Body of pancreas (tissue), 4 donors: Measurements from ENCODE around the gene CLEC3B. TPM values are rescaled to one million over a fixed set of nuclear protein-coding genes. Genes with fewer than 3 reads are reported as not detected.

ENCODE experiments used
- ATAC-seq: fragments of 150-250 bp; one replicate; pipeline ENCODE4 v1.9.1; 2016
- DNase-seq, 4 donors: peaks; one replicate each; pipeline ENCODE4 v3.0.0-alpha.2; 2019
- H3K27ac ChIP-seq, 4 donors: fragments of 200-600 bp; sonication (generic); 1 replicate in 3 of 4; 2 replicates in 1 of 4; pipeline versions ENCODE4 v1.5.1 to v1.6.1; 2016 to 2019; ENCODE audit warnings: mild to moderate bottlenecking in 1 of 4, mixed read lengths in 1 of 4, moderate library complexity in 1 of 4
- H3K27me3 ChIP-seq, 2 donors: fragments of 200-600 bp; sonication (generic); one replicate each; pipeline ENCODE4 v1.6.0; 2016; ENCODE audit warnings: mild to moderate bottlenecking in 1 of 2
- H3K36me3 ChIP-seq, 2 donors: fragments of 200-600 bp; sonication (generic); replicated peaks in 1 of 2; 2 replicates each; pipeline ENCODE4 v1.5.1; 2016; ENCODE audit warnings: low read depth in 2 of 2; ENCODE audit not compliant: insufficient read depth in 1 of 2
- H3K4me1 ChIP-seq: fragments of 200-600 bp; sonication (generic); one replicate; pipeline ENCODE4 v1.6.0; 2016
- H3K4me3 ChIP-seq, 2 donors: fragments of 200-600 bp; sonication (generic); 1 replicate in 1 of 2; 2 replicates in 1 of 2; pipeline ENCODE4 v1.5.1; 2016 to 2019
- H3K9me3 ChIP-seq, 3 donors: fragments of 200-600 bp; sonication (generic); 1 replicate in 2 of 3; 2 replicates in 1 of 3; pipeline ENCODE4 v1.5.1; 2016
- POLR2A ChIP-seq, 3 donors: fragments of 450-650 bp; IDR thresholded peaks; one replicate each; pipeline ENCODE4 v1.6.1; 2016; ENCODE audit warnings: antibody characterized with exemption in 3 of 3, mild to moderate bottlenecking in 2 of 3
- WGBS, 2 donors: methylation state at CpG; one replicate each; pipeline ENCODE4 v1.1.5; 2017; 5-methylcytosine and 5-hydroxymethylcytosine counted together
- intact Hi-C: fragments of 100-400 bp; cut with DNase I; formaldehyde crosslinking; loops from one replicate; pipeline ENCODE4 v1.15.1; 2023
- total RNA-seq, 2 donors: library from RNA; depleted of rRNA; stranded (reverse); fragments of >200 nt; gene quantifications; one replicate each; pipeline ENCODE4 v1.1.0, GENCODE V29; 2016
- TF ChIP-seq, protein P1 (sequence below), 7 experiments: fragments of 450-650 bp in 4 of 7; fragments of 200-600 bp in 3 of 7; sonication (generic) in 3 of 7; IDR thresholded peaks; one replicate each; pipeline ENCODE4 v1.5.1; 2016 to 2019; ENCODE audit warnings: antibody characterized with exemption in 7 of 7

CLEC3B gene
- total RNA-seq, 2 donors from 2014 or later, result 4.9 to 22.1 TPM

DNA sequence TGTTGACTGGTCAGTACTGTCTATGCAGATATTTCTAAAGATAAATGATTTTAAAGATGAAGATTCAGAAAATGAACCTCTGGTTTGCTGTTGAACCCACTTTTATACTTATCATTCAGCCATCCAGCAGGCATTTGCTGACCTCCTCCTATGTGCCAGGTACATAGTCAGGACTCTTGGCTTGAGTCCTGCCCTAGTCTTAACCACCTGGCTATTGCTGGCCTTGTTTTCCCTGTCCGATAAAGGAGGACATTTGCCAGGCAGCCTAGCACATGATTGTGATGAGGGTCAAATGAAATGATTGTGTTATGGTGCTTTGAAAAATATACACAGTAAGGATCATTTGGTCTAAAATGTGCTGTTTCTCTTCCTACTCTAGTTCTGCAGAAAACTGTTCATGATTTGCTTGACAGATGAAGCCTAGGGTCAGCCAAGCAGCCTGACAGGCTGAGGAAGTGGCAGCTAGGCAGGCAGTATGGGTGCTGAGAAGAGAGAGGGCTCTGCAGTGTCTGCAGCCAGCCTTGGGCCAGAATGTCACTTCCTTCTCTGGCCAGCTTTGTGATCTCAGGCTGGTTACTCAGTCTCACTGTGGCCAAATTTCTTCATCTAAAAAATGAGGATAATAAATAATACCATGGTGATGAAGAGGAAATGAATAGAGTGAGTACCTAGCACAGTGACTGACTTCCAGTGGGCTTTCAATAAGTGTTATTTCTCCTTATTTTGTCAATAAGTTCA, 36.3 kb upstream of the CLEC3B start:
- no peak for TF ChIP-seq POLR2A (IDR thresholded peaks at IDR 0.05)
- TF ChIP-seq, protein P1, sequence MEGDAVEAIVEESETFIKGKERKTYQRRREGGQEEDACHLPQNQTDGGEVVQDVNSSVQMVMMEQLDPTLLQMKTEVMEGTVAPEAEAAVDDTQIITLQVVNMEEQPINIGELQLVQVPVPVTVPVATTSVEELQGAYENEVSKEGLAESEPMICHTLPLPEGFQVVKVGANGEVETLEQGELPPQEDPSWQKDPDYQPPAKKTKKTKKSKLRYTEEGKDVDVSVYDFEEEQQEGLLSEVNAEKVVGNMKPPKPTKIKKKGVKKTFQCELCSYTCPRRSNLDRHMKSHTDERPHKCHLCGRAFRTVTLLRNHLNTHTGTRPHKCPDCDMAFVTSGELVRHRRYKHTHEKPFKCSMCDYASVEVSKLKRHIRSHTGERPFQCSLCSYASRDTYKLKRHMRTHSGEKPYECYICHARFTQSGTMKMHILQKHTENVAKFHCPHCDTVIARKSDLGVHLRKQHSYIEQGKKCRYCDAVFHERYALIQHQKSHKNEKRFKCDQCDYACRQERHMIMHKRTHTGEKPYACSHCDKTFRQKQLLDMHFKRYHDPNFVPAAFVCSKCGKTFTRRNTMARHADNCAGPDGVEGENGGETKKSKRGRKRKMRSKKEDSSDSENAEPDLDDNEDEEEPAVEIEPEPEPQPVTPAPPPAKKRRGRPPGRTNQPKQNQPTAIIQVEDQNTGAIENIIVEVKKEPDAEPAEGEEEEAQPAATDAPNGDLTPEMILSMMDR (IDR thresholded peaks at IDR 0.05), result no peak
- no peaks in the 10 kb centered on the region for H3K27me3 ChIP-seq
- intact Hi-C loops, result no loop called here
- H3K4me3 ChIP-seq, result no peak overlapping the region
- DNase-seq (no peak), ATAC-seq (no peak)
- 25 to 54% methylated on average over 1 of the region's 1 CpG for WGBS, 2 donors
- no peaks in the 10 kb centered on the region for H3K9me3 ChIP-seq
- no peaks in the 10 kb centered on the region for H3K36me3 ChIP-seq
- H3K27ac ChIP-seq, result no peak overlapping the region
- H3K4me1 ChIP-seq, result peaks cover 22% of the 10 kb centered on the region

DNA sequence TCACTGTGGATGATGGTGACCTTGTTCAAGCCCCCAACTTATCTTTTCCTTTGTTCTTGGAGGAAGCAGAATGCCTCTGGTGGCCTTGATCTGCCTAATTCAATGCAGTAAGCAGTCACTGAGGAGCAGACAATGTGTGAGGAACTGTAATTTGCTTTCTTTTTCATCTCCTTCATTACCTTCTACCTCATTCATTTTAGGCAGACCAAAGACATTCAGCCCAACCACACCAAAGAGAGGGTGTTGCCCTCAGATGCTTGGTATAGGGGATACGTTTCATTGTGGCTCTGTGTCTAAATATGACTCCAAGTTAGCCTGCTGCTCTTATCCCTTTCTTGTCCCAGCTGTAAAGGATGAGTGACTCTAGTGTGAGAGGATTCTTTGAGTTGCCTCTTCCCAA, 34.8 kb upstream of the CLEC3B start:
- ATAC-seq (no peak), DNase-seq (no peak)
- H3K36me3 ChIP-seq, result no peaks in the 10 kb centered on the region
- 89% methylated on average over 1 of the region's 1 CpG for WGBS, 2 donors
- no peak overlapping the region for H3K27ac ChIP-seq
- no peaks in the 10 kb centered on the region for H3K27me3 ChIP-seq
- no peaks in the 10 kb centered on the region for H3K9me3 ChIP-seq
- intact Hi-C loops, result no loop called here
- TF ChIP-seq, protein P1 (IDR thresholded peaks at IDR 0.05), result no peak
- TF ChIP-seq POLR2A (IDR thresholded peaks at IDR 0.05), result no peak
- peaks cover 36% of the 10 kb centered on the region for H3K4me1 ChIP-seq
- no peak overlapping the region for H3K4me3 ChIP-seq

DNA sequence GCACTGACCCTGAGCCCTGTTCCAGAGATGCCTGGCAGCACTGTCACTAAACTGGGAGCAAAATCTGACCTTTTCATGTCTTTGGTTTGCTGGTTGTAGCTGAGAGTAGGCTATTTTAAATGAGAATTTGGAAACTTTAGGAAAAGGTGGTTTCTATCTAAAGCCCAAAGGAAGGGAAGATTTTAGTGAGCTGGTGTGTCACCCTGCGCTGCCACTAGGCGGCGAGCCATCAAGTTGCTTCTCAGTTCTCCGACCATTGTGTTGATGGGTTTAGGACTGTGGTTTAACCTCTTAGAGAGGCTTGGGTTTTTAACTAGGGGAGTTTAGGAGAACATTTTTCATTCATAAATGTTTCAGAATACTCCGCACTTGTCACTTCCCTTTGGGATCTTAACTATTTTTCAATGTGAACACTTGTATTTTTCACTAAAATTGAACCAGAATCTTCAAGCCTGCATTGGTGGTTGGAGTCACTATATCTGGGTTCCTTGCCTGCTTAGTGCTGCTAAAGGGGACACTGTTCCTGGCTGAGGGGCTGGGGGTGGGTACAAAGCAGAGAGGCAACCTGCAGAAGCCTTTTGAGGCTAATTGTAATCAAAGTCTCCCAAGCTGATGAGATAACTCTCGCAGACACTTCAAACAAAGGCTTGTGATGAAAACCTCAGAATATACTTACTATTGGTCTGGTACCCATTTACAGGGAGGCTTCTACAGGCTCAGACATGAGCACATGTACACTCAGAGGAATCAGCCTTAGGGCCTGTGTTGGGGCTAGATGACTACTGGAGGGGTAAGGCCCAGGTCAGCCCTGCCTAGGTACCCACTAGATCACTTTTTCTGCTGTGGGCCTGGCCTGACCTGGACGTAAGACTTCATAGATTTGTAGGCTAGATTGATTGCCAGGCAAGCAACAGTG, 33.3 kb upstream of the CLEC3B start:
- Histone ChIP-seq H3K9me3 (no peaks in the 10 kb centered on the region), H3K4me1 (peaks cover 41% of the 10 kb centered on the region), H3K36me3 (no peaks in the 10 kb centered on the region), H3K27me3 (no peaks in the 10 kb centered on the region), H3K4me3 (no peak overlapping the region), H3K27ac (peak overlapping the region in 2 of 4 donors; percentile 39 to 52)
- TF ChIP-seq, protein P1 (IDR thresholded peaks at IDR 0.05), result peak; percentile 12 to 51 (median 18)
- no peak for TF ChIP-seq POLR2A (IDR thresholded peaks at IDR 0.05)
- 77 to 80% methylated on average over 7 of the region's 7 CpGs for WGBS, 2 donors
- DNase-seq (peak in 1 of 4 donors; percentile 16), ATAC-seq (no peak)
- intact Hi-C loops, result no loop called here

DNA sequence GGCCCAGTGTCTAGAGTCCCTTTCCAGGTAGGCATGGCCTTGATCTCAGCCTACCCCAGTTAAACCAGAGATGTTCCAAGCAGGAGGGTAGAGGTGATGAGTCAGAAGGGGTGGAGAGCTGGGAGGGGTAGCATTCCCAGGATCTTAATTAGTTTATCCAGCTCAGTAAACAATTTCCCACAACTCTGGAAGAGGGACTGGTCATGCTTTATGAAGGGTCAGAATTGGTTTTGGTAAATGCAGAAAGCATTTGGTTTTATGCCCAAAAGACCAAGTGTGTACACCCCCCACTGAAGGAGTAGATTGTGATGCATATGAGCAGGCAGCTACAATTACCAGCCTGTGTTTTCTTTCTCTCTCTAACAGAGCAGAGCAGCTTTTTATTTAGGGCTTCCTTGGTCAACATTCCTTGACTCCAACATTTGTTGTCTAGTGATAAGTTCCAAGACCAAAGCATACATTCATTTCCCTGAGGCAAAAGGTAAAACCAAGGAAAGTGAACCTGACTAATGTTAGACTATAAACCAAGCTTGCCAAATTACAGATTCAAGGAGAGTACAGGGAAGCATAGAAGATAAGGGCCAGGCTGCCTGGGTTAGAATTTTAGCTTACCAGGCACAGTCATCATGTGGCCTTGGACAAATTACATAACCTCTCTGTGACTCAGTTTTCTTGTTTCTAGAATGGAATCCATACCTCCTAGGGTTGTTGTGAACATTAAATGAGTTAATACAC, 32.5 kb upstream of the CLEC3B start:
- Histone ChIP-seq H3K4me1 (peaks cover 37% of the 10 kb centered on the region), H3K36me3 (peaks cover 0 to 4% of the 10 kb centered on the region in 2 donors), H3K4me3 (no peak overlapping the region), H3K9me3 (no peaks in the 10 kb centered on the region), H3K27ac (peak overlapping the region in 2 of 4 donors; percentile 39 to 52), H3K27me3 (no peaks in the 10 kb centered on the region)
- no peak for TF ChIP-seq POLR2A (IDR thresholded peaks at IDR 0.05)
- TF ChIP-seq, protein P1 (IDR thresholded peaks at IDR 0.05), result no peak
- DNase-seq (no peak), ATAC-seq (no peak)
- intact Hi-C loops, result no loop called here
